GM19023 (cell line): ENCODE data around the gene MTREX.

Experiments
- ATAC-seq: cut with Tn5 transposase; IDR thresholded peaks from one replicate; pipeline ENCODE4 v1.9.1; 2021; ENCODE audit warnings: mild to moderate bottlenecking, moderate library complexity; ENCODE audit not compliant: unreplicated experiment

Gene MTREX

DNA sequence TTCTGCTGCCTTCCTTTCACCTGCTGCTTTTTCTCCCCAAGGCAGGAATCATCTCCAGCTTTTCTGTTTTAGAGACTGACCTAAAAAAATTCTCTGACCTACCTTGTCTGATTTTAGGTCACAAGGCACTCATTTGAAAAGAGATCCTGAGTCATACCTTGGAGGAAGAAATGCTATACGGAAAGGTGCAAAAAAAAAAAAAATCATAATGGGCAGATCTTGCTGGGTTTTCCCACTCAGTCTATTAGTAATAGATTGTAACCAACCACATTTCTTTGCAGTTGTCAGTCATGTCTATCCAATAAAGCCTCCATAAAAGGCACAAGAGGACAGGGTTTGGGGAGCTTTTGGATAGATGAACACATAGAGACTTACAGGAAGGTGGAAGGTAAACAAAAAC lies 70.0 kb downstream of the MTREX start:
- ATAC-seq, result no peak

DNA sequence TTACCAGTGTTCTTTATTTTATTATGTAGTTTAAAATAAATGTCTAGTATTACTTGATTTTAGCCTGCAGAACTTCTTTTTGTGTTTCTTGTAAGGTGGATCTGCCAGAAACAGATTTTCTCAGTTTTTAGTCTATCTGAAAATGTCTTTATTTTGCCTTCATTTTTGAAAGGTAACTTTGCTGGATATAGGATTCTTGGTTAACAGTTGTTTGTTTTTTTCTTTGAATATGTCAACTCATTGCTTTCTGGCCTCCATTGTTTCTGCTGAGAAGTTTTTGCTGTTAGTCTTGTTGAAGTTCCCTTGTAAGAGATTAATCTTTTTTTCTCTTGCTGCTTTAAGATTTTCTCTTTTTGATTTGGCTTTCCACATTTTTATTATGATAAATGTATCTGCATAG lies 75.5 kb downstream of the MTREX start:
- no peak for ATAC-seq

DNA sequence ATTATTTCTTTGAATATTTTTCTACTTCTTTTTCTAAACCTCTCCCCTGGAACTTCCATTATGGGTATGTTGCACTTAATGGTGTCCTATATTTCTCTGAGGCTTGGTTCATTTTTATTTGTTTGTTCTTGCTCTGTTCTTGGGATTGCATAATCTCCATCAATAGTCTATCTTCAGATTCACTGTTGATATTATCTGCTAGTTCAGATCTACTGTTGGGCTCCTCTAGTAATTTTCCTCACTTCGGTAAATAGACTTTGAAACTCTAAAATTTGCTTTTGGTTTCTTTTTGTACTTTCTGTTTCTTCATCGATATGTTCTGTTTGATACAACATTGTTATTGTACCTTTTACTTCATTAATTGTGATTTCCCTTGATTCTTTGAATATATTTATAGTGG lies 76.3 kb downstream of the MTREX start:
- no peak for ATAC-seq

DNA sequence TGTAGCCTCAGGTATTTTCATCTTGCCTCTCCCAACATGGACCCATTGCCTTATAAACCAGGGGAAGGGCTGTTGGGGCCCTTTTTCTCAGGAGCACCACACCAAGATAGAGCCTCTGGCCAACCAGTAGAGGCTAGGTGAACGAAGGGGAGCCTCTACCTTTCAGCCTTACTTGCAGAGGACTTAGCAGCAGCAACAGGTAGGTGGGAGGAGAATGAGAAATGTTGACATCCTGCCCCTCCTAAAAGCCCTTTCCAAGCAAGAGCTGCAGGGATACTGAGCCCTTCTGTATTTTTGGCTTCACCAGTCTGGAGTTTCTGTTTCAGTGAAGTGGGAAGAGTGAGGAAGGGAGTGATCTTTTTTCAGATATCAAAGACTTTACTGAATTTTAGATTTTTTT lies 77.4 kb downstream of the MTREX start:
- no peak for ATAC-seq

DNA sequence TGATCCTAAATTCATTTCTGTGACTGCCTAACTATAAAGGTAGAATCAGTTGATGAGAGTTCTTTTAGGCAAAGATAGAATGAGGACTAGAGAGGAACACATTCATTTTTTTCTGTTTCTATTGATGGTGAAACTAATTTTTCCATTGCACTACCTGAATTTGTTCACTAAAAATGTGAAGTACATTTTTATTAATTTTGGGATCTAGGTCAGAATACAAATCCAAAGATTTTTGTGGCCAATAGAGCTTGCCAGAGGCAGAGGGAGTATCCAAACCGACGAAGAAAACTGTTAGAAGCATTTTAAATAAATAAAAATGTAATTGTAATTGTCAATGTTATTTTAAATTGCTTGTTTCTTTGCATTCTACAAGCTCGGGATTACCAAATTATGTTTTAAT lies 78.1 kb downstream of the MTREX start:
- no peak for ATAC-seq

DNA sequence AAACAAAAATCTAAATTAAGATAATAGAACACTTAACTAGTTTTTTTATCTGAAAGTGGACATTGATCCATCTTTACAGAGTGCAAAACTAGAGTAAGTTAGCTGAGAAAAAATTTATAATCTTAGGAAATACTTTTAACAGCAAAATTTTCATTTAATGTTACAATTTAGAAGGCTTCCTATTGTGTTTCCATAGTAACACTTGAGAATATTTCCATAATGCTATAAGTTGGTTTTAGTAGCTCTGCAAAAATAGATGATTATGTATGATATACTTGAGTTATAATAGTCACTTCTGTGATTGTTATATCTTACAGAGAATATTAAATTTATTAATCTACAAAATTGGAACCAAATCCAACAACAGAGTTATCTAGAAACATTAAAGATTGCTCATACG lies 78.6 kb downstream of the MTREX start:
- ATAC-seq, result no peak

DNA sequence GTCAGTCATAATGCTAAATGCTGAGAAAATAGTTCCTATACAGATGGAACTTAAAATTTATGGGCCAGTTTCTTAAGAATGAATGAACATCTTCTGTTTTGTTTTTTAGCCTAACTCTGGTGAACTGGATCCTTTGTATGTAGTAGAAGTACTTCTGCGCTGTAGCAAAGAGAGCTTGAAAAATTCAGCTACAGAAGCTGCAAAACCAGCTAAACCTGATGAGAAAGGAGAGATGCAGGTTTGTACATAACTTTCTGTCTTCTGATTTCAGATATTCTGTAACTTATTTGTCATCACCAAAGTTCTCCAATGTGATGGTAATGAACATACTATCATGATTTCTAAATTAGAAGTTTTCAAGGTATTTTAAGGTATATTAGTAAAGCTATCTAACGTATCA lies 80.1 kb downstream of the MTREX start:
- no peak for ATAC-seq

DNA sequence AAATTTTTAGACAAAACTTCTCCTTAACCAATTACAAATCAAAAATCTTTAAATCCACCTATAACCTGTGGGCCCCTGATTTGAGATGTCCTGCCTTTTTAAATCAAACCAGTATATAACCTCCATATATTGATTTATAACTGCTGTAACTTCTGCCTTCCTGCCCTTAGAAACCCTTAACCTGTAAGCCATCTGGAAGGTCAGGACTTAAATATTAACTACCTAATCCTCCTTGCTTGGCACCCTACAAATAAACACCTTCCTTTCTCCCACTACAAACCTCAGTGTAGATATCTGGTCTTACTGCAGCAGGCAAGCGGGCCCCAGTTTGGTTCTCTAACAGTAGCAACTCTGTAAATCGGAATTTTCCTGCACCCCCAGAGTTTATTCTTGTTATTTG lies 83.9 kb downstream of the MTREX start:
- no peak for ATAC-seq

DNA sequence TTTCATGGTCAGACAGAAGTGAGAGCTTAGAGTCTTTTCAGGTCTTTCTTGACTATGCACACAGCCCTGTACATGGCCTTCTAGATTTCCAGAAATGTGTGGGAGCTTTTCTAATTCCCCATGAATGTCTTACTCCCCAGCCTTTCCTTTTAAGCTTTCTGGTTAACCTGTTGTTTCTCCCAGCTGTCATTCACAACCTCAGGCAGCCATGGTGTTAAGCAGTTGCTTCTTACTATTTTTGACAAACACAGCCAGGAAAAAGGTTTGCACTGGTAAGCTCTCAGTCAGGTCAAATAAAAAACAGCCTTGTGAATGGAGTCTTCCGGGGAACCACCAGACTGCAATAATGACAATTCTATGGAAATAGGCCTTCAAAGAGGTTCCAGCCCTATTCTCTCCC lies 84.9 kb downstream of the MTREX start:
- ATAC-seq, result no peak

DNA sequence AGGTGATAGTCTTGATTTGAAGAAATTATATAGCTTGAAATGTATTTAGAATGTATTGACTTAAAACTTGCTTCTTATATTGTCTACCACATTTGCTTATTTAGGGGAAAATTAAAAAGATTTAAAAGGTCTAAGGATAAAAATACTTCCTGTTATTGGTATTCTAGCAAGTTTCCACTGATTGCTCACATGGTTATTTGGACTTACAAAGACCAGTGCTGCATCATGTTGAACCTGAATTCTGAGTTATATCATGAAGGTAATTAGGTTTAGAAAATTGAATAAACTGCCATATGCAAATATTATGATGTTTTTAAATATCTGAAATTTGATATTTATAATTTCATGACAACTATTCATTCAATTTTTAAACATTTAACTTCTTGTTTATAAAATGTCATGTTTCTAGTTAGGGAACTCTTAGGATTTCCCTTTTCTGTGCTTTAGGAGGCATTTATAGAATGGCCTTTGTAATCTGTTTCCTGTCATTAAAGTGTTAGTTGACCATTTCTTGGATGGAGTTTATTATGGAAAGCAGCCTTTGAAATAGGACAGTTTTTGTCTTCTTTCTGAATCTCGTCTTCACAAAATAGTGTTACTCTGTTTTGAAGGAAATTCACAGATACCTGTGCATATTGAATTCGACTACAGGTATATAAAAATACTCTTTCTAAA lies 85.8 kb downstream of the MTREX start:
- ATAC-seq, result no peak

DNA sequence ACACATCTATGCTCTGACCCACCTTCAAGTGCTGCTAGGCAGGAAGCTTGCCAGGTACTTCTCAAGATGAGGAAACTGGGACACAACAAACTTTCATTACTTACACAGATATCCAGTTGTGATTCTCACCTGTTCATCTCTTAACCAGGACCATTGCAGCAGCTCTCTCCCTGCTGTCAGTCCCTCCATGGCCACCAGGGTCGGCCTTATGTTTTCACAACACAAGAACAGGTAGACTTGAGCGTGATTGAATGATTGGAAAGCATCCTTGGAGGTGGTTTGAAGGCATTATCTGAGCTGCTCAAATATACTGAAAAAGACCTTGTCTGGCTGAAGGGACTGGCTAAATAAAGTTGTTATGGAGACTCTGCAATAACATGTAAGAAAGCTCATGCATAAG lies 94.4 kb downstream of the MTREX start:
- no peak for ATAC-seq

DNA sequence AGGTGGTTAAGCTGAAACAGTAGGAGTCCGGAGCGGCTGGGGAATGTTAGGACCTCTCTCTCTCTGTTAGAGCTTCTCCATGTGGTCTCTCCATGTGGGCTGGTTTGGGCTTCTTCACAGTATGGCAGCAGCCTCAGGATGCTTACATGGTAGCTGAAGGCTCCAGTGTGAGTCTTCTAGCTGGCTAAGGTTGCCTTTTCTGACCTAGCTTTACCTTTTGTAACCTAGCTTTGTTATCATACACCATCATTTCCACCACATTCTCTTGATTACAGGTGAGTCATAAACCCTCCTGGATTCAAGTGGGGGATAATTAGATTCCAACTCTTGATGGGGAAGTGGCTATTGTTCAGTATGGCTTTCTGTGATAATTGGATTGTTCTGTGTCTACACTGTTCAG lies 98.5 kb downstream of the MTREX start:
- ATAC-seq, result no peak

DNA sequence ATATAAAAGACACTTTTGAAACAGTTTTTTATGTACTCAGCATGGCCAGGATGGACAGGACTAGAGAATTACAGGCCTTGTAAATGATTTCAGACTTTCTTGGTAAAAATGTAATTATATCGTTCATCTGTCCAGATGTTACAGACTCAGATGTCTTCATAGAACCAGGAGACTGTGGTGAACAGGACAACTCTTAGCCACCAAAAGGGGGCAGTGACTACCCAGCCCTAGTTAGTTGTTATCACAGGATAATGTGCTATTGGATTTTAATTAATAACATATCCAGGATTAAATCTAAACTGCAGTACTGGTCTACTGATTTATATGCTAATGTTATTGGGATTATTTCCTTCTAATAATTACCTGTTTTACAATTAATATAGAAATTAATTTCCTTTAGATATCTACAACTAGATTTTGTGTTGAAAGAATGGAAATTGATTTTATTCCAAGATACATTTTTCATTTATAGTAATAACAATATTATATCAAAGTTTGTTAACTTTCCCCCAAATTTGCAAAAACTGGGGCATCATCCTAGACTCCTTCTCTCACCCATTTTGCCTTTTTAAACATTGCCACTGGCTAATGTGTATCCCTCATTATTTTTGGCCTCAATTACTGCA lies 99.4 kb downstream of the MTREX start:
- no peak for ATAC-seq

DNA sequence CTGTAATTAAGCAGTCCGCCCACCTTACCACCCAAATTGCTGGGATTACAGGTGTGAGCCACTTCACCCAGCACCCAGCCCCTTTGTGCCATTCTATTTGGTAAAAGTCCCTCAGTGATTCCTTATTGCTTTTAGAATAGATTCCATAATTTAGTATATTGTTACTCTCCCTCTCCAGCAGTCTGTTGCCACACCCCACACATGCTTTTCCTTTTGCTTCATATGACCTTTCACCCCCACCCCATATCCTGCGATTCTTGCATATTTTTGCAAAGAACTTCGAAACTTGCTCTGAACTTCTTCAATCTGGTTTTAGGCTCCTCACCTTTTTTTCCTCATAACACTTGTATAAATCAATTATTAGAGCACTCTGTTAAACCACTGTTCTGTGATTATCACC lies 100.2 kb downstream of the MTREX start:
- no peak for ATAC-seq

DNA sequence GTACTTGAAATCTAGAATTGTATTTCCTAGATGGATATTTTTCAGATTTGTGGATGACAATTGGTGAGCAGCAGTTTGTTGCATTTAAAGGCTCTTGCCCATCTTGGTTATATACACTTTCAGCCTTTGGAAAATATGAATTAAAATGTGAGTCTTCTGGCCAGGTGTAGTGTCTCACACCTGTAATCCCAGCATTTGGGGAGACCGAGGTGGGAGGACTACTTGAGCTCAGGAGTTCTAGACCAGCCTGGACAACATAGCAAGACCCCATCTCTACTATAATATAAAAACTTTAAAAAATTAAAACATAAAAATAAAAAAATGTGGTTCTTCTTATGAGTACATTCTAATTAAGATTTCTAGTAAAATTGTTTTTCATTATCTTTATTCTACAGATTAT lies 102.0 kb downstream of the MTREX start:
- ATAC-seq, result no peak

DNA sequence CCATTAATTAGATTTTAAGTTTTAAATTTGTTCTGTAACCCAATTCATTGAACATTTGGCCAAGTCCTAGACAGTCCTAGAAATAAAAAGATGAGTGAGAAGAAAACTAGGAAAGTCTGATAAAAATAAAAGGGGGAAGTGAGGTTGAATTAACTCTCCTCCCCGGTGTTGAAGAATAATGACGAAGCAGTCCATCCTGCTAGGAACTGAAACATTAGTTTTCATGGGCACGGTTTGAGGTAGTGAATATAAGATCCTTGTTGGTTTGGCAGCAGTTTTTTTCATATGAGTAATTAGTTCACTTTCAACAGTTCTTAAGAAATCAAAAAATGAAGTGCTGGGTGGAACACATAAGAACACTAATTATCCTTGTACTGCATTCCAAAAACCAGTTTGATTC lies 103.1 kb downstream of the MTREX start:
- no peak for ATAC-seq

DNA sequence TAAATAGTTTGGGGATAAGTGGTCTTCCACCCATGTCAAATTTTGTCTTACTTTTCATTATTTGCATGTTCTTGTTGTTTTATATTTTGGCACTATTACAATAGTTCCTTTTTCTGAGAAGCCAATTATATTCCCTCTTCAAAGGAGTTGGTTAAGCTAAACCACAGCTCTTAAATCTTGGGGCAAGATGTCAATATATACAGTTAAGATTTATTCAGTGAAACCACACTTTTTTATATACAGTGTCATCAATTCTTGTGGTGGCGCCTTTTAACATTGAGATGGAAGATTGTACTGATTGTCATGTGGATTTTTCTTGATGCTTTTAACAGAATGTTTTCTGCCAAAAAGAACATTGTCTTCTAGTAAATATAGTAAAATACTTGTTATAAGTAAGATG lies 104.1 kb downstream of the MTREX start:
- no peak for ATAC-seq

DNA sequence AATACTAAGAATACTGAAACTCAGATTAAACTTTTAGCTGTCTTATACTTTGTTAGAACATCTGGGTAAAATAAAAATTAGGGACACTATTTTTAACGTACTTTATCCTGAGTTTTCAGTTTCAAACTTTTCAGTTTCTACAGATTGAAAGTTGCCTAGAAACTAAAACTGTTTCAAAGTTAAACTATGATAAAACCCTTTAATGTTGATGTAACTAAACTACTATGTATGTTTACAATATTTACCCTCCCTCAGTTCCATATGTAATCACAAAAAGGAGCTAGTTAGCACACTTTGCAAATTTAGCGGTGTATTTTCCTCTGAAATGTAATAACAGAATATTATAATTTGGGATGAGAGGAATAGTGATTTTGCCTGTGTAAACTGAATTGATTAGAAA lies 105.9 kb downstream of the MTREX start:
- no peak for ATAC-seq

DNA sequence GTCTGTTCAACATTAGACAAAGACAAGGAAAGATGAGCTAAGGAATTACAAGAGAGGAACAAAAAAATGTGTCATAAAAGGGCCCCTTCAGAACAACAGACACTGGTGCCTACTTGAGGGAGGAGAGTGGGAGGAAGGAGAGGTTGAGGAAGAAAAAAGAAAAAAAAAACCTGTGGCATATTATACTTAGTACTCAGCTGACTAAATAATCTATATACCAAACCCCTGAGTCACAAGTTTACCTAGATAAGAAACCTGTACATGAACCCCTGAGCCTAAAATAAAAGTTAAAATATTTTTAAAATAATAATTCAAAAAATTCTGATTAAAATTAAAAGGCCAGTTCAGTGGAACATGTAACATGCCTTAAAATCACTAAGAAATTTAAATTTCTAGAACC lies 107.3 kb downstream of the MTREX start:
- ATAC-seq, result no peak

DNA sequence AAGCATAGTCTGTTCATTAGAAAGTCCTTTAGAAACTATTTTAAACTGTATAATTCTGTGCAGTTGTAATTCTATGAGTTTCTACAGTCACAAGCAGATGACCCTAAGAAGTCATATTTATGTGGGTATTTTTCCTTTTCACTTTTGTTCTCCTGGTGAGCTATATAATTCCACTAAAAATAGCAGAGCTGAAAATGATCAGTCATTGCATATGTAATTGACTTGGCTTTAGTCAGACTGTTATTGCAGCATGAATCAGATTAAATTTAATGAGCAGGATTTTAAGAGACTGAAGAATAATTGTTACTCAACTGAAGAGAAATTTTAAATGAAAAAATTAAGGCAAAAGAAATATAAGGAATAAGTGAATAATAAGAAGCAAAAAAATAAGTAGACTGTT lies 108.5 kb downstream of the MTREX start:
- no peak for ATAC-seq

DNA sequence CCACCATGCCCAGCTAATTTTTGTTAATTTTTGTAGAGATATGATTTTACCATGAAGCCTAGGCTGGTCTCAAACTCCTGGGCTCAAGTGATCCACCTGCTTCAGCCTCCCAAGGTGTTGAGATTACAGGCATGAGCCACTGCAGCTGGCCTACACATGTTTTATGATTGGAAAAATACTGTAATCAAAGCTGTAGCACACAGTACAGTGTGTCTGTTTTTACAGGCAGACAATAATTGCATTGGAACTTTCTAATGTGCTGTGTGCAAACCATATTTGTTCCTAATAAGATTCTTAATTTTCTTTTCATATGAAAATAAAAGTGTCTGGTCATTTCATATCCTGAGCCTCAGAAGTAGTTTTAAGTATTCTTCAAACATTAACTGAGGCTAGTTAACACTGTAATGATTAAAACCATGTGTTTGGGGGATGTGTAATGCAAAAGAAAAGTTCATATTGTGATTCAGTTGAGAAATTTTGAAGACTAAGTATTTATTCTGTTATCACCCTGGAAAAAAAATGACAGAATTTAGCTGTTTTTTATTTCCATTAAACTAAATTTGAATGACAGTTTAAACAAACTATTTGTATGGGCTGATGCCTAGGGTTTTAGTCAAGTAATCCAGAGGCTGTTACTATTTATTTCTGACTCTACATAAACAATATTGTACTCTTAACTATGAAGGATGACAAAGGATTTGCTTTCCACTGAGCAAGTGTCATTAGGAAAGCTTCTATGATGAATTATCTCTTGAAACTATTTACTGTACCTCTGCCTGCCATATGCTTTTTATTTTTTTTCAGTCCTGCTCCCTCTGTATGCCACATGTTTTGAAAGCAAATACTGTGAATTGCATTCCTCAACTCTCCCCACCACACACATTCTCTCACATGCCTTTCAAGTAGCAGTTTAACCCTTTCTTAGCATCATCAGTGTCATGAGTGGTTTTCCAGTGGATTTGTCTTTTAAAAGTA lies 111.5 kb downstream of the MTREX start:
- ATAC-seq, result no peak

DNA sequence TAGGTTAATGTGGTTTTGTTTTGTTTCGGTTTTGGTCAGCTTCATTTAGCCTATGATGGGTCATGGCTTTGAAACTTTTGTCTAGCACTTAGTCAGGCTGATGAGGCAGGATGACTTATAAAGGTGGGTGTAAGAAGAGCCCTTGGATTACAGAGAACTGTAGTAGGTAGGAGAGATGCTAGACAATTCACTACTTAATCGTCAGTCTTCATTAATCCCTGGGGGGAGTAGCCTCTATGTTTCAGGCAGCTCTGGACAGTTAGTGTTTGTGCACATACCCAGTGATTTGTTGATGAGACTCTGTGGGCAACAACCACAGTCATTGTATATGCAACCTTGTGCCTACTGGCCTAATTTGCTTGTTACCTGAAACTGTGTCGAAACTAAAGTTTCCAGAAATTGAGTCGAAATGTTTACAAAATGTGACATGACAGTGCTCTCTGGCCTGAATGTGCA lies 113.3 kb downstream of the MTREX start:
- peak; percentile 94 for ATAC-seq
